GM23248 (cell line): ENCODE results near the gene CLCN1.

Experiments
- EZH2 ChIP-seq: fragments of 200-600 bp; sonication (generic); IDR thresholded peaks from 2 replicates; pipeline ENCODE4 v1.6.1; 2018; ENCODE audit warnings: antibody characterized with exemption, mild to moderate bottlenecking; ENCODE audit not compliant: insufficient read depth, poor library complexity, severe bottlenecking
- EZH2phosphoT487 ChIP-seq: fragments of 200-600 bp; sonication (generic); IDR thresholded peaks from 2 replicates; pipeline ENCODE4 v1.6.1; 2018; ENCODE audit warnings: antibody characterized with exemption, moderate library complexity, mild to moderate bottlenecking, low read depth; ENCODE audit not compliant: insufficient read depth

DNA sequence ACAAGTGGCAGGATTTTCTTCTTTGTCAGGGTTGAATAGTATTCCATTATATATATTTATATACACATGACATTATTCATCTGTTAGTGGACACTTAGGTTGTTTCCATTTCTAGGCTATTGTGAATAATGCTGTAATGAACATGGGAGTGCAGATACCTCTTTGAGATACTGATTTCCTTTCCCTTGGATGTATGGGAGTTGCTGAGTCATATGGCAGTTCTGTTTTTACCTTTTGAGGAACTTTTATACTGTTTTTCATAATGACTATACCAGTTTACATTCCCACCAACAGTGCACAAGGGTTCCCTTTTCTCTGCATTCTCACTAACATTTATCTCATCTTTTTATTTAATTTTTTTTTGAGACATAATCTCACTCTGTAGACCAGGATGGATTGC lies 1.8 kb upstream of the CLCN1 start:
- TF ChIP-seq EZH2 (no peak), EZH2phosphoT487 (no peak)
